Sigmoid colon (tissue), 7 donors: Measurements from ENCODE around the gene SLC51B. TPM values are rescaled to one million over a fixed set of nuclear protein-coding genes. Genes with fewer than 3 reads are reported as not detected.

ENCODE experiments used
- DNase-seq: peaks from one replicate; pipeline ENCODE4 v3.0.0-alpha.2; 2019
- H3K27ac ChIP-seq, 4 donors: fragments of 200-600 bp; sonication (generic); one replicate each; pipeline ENCODE4 v1.5.1; 2016 to 2019; ENCODE audit warnings: mild to moderate bottlenecking in 1 of 4
- H3K27me3 ChIP-seq, 3 donors: fragments of 200-600 bp; sonication (generic); one replicate each; pipeline ENCODE4 v1.5.1; 2019; ENCODE audit warnings: mild to moderate bottlenecking in 1 of 3
- H3K36me3 ChIP-seq, 4 donors: fragments of 200-600 bp; sonication (generic); one replicate each; pipeline ENCODE4 v1.5.1; 2016 to 2019
- H3K4me1 ChIP-seq, 4 donors: fragments of 200-600 bp; sonication (generic); one replicate each; pipeline ENCODE4 v1.5.1; 2017 to 2019
- H3K4me3 ChIP-seq, 4 donors: fragments of 200-600 bp; sonication (generic); one replicate each; pipeline ENCODE4 v1.5.1; 2017 to 2019; ENCODE audit warnings: mild to moderate bottlenecking in 2 of 4, moderate library complexity in 1 of 4
- H3K9me3 ChIP-seq, 4 donors: fragments of 200-600 bp in 3 of 4; sonication (generic) in 3 of 4; one replicate each; pipeline versions ENCODE4 v1.5.1 to v1.6.1; 2013 to 2019
- CTCF ChIP-seq, 4 experiments: fragments of 450-650 bp in 3 of 4; fragments of 200-600 bp in 1 of 4; IDR thresholded peaks; one replicate each; pipeline ENCODE4 v1.5.1; 2016 to 2019; ENCODE audit warnings: antibody characterized with exemption in 4 of 4, mild to moderate bottlenecking in 3 of 4, moderate library complexity in 2 of 4
- EP300 ChIP-seq, 4 donors: sonication (generic); formaldehyde crosslinking; IDR thresholded peaks; one replicate each; pipeline ENCODE4 v1.6.1; 2017; ENCODE audit warnings: antibody characterized with exemption in 4 of 4
- POLR2A ChIP-seq, 2 donors: fragments of 450-650 bp; IDR thresholded peaks; one replicate each; pipeline ENCODE4 v1.6.1; 2016; ENCODE audit warnings: antibody characterized with exemption in 2 of 2, mild to moderate bottlenecking in 2 of 2, moderate library complexity in 2 of 2
- POLR2AphosphoS5 ChIP-seq, 4 donors: sonication (generic); formaldehyde crosslinking; IDR thresholded peaks; one replicate each; pipeline ENCODE4 v1.6.1; 2017; ENCODE audit warnings: antibody characterized with exemption in 4 of 4
- WGBS, 2 donors: extraction: QIAGEN DNeasy Blood & Tissue Kit; methylation state at CpG; one replicate each; pipeline ENCODE4 v1.1.7; 2013; 5-methylcytosine and 5-hydroxymethylcytosine counted together
- intact Hi-C: fragments of 100-400 bp; cut with DNase I; formaldehyde crosslinking; loops from one replicate; pipeline ENCODE4 v1.15.1; 2023
- polyA plus RNA-seq, 3 donors: library from polyadenylated mRNA; stranded (reverse); fragments of 200-250 nt; gene quantifications; one replicate each; pipeline ENCODE4 v1.2.3, GENCODE V29; 2013
- total RNA-seq, 4 donors: library from RNA; depleted of rRNA; stranded (reverse); fragments of >200 nt; gene quantifications; one replicate each; pipeline ENCODE4 v1.1.0, GENCODE V29; 2016
- donor health status: healthy with polysubstance abuse.
- donor health status: Bipolar disorder and iron deficiency.
- donor health status: healthy.

Gene SLC51B
- total and polyA plus RNA-seq, 7 donors: 76.3 to 92.5 (median 77.0) TPM; not detected in 4

DNA sequence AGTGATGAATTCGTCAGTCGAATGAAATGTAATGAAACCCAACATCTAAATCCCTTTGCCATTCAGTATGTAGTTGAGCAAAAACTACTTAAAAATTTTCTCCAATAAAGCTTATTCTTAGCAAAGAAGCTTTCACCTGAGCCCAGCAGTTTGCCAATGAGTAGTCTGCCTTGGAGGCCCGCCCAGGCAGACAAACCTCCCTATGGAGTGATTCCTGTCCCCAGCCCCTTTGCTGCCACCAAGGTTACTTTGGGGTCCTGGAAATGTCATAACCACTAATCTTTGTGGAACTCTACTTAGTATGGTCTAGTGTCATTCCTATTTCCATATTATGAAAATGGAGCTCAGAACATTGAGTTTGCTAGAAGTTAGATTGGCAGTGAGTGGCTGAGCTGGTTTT, 57.7 kb downstream of the SLC51B start:
- WGBS, 2 donors: 97% methylated on average over 3 of the region's 3 CpGs
- DNase-seq: no peak
- no peaks in the 10 kb centered on the region for H3K27me3 ChIP-seq
- intact Hi-C loops: no loop called here
- TF ChIP-seq POLR2A (IDR thresholded peaks at IDR 0.05) (no peak), POLR2AphosphoS5 (IDR thresholded peaks at IDR 0.05) (no peak), EP300 (IDR thresholded peaks at IDR 0.05) (no peak), CTCF (IDR thresholded peaks at IDR 0.05) (no peak)
- no peak overlapping the region for H3K4me3 ChIP-seq
- H3K9me3 ChIP-seq: no peaks in the 10 kb centered on the region
- H3K27ac ChIP-seq: no peak overlapping the region
- H3K4me1 ChIP-seq: peaks cover 0 to 15% (median 12%) of the 10 kb centered on the region in 4 donors
- peaks cover 0 to 62% (median 14%) of the 10 kb centered on the region in 4 donors for H3K36me3 ChIP-seq

Other genes with a start within 250 kb of the SLC51B start
- gene PIF1, start 219.7 kb upstream of the SLC51B start, total RNA-seq: 1 to 10 TPM; 1.2 to 6.9 (median 2.5) TPM
- 10 to 100 TPM in 1 of 3 donors, 1 to 10 TPM in 1, under 1 TPM in 1; 0.69 to 12.9 (median 2.4) TPM for gene PIF1, start 219.7 kb upstream of the SLC51B start, polyA plus RNA-seq
- gene PLEKHO2, start 203.5 kb upstream of the SLC51B start, total RNA-seq: 10 to 100 TPM; 20.1 to 43.4 (median 23.0) TPM
- gene PLEKHO2, start 203.5 kb upstream of the SLC51B start, polyA plus RNA-seq: 10 to 100 TPM; 11.4 to 17.9 (median 12.7) TPM
- gene ANKDD1A, start 133.5 kb upstream of the SLC51B start, total RNA-seq: 1 to 10 TPM; 4.9 to 9.4 (median 8.0) TPM
- gene ANKDD1A, start 133.5 kb upstream of the SLC51B start, polyA plus RNA-seq: 1 to 10 TPM in 1 of 3 donors, under 1 TPM in 1, not detected in 1; 0.60 to 1.1 TPM
- gene SPG21, start 55.5 kb upstream of the SLC51B start, total RNA-seq: 100 to 1,000 TPM in 3 of 4 donors, 10 to 100 TPM in 1; 95.7 to 116 (median 103) TPM
- 10 to 100 TPM; 60.3 to 75.7 (median 63.4) TPM for gene SPG21, start 55.5 kb upstream of the SLC51B start, polyA plus RNA-seq
- gene MTFMT, start 15.7 kb upstream of the SLC51B start, total RNA-seq: 10 to 100 TPM; 31.3 to 43.6 (median 37.8) TPM
- 10 to 100 TPM; 10.7 to 12.9 (median 10.8) TPM for gene MTFMT, start 15.7 kb upstream of the SLC51B start, polyA plus RNA-seq
- gene RASL12, start 22.6 kb downstream of the SLC51B start, total RNA-seq: 100 to 1,000 TPM in 1 of 4 donors, 10 to 100 TPM in 3; 29.1 to 102 (median 67.1) TPM
- gene RASL12, start 22.6 kb downstream of the SLC51B start, polyA plus RNA-seq: 10 to 100 TPM in 1 of 3 donors, 1 to 10 TPM in 2; 1.8 to 10.2 (median 9.3) TPM
- gene KBTBD13, start 31.4 kb downstream of the SLC51B start, total RNA-seq: not detected
- gene KBTBD13, start 31.4 kb downstream of the SLC51B start, polyA plus RNA-seq: under 1 TPM in 1 of 3 donors, not detected in 2; 0.03 TPM
- gene UBAP1L, start 69.8 kb downstream of the SLC51B start, total RNA-seq: 1 to 10 TPM; 3.5 to 5.7 (median 5.1) TPM
- gene UBAP1L, start 69.8 kb downstream of the SLC51B start, polyA plus RNA-seq: 1 to 10 TPM in 1 of 3 donors, under 1 TPM in 1, not detected in 1; 0.23 to 2.0 TPM
- gene PDCD7, start 88.4 kb downstream of the SLC51B start, total RNA-seq: 10 to 100 TPM; 20.4 to 30.1 (median 25.4) TPM
- 10 to 100 TPM in 1 of 3 donors, 1 to 10 TPM in 2; 7.8 to 11.9 (median 7.9) TPM for gene PDCD7, start 88.4 kb downstream of the SLC51B start, polyA plus RNA-seq
- gene CLPX, start 140.0 kb downstream of the SLC51B start, total RNA-seq: 10 to 100 TPM; 39.9 to 71.4 (median 47.1) TPM
- gene CLPX, start 140.0 kb downstream of the SLC51B start, polyA plus RNA-seq: 10 to 100 TPM; 16.4 to 22.2 (median 21.3) TPM
- gene CILP, start 166.1 kb downstream of the SLC51B start, total RNA-seq: 100 to 1,000 TPM in 2 of 4 donors, 10 to 100 TPM in 2; 26.7 to 205 (median 70.4) TPM
- gene CILP, start 166.1 kb downstream of the SLC51B start, polyA plus RNA-seq: 1 to 10 TPM in 2 of 3 donors, under 1 TPM in 1; 0.92 to 5.4 (median 1.2) TPM
- 10 to 100 TPM in 2 of 4 donors, 1 to 10 TPM in 2; 4.4 to 12.5 (median 10.4) TPM for gene PARP16, start 241.5 kb downstream of the SLC51B start, total RNA-seq
- 10 to 100 TPM in 1 of 3 donors, 1 to 10 TPM in 2; 5.5 to 10.2 (median 8.4) TPM for gene PARP16, start 241.5 kb downstream of the SLC51B start, polyA plus RNA-seq